Kidney (tissue), 14 donors: Measurements from ENCODE around the gene PDSS2. TPM values are rescaled to one million over a fixed set of nuclear protein-coding genes. Genes with fewer than 3 reads are reported as not detected.

ENCODE experiments used
- DNase-seq, 5 donors: peaks; one replicate each; pipeline ENCODE4 v3.0.0-alpha.2; 2013 to 2020
- FAIRE-seq: peaks from 2 replicates; lab custom pipeline; 2012; peaks lifted over from hg19 to GRCh38; lab: Jason Lieb, UNC
- H3K27ac ChIP-seq, 2 donors: one replicate each; pipeline ENCODE4 v1.7.0; 2013; ENCODE audit warnings: low read depth in 2 of 2, low read length in 2 of 2, inconsistent platforms in 1 of 2
- H3K27me3 ChIP-seq: one replicate; pipeline ENCODE4 v1.7.1; 2013; ENCODE audit warnings: low read length, inconsistent platforms; ENCODE audit not compliant: control insufficient read depth, insufficient read depth
- H3K36me3 ChIP-seq, 3 donors: one replicate each; pipeline versions ENCODE4 v1.7.0 to v1.7.1; 2013; ENCODE audit warnings: low read length in 3 of 3, control low read depth in 1 of 3, inconsistent platforms in 1 of 3; ENCODE audit not compliant: insufficient read depth in 3 of 3, control insufficient read depth in 2 of 3
- H3K4me1 ChIP-seq, 3 donors: one replicate each; pipeline versions ENCODE4 v1.7.0 to v1.7.1; 2013; ENCODE audit warnings: low read length in 3 of 3, inconsistent platforms in 1 of 3, low read depth in 1 of 3; ENCODE audit not compliant: control insufficient read depth in 2 of 3, insufficient read depth in 2 of 3
- H3K4me3 ChIP-seq, 3 donors: one replicate each; pipeline versions ENCODE4 v1.7.0 to v1.8.1; 2013; ENCODE audit warnings: low read length in 3 of 3, control low read depth in 1 of 3, inconsistent platforms in 1 of 3
- H3K9ac ChIP-seq, 3 donors: one replicate each; pipeline versions ENCODE4 v1.7.0 to v1.7.1; 2013; ENCODE audit warnings: low read length in 3 of 3, control low read depth in 1 of 3, inconsistent platforms in 1 of 3
- H3K9me3 ChIP-seq, 3 donors: one replicate each; pipeline versions ENCODE4 v1.7.0 to v1.7.1; 2013; ENCODE audit warnings: low read length in 3 of 3, control low read depth in 1 of 3, inconsistent platforms in 1 of 3; ENCODE audit not compliant: control insufficient read depth in 2 of 3, insufficient read depth in 1 of 3
- intact Hi-C: fragments of 100-400 bp; cut with DNase I; formaldehyde crosslinking; loops from one replicate; pipeline ENCODE4 v1.11.1; 2022
- polyA plus RNA-seq: library from polyadenylated mRNA; stranded (reverse); fragments of 350-450 nt; fragmentation: Illumina TruSeq; extraction: RNeasy Lipid Tissue Mini Kit (QIAGEN cat#74804); gene quantifications from one replicate; pipeline ENCODE4 v1.2.3, GENCODE V29; 2014; ENCODE audit warnings: low read depth, low replicate concordance; ENCODE audit not compliant: insufficient read depth
- total RNA-seq: library from RNA; stranded (reverse); fragmentation: NEBNext Ultra II Directional; extraction: Animal tissue kit (Norgen Biotek cat#: 25700); gene quantifications from one replicate; pipeline ENCODE4 v1.2.1, GENCODE V29; 2021
- TF ChIP-seq, protein P1 (sequence below): IDR thresholded peaks from 3 replicates; pipeline ENCODE4 v1.5.1; 2012; ENCODE audit warnings: mild to moderate bottlenecking, moderate library complexity, borderline replicate concordance; ENCODE audit not compliant: insufficient read depth; ENCODE audit errors: extremely low read depth
- donor health status: control.
- donor health status: control.
- donor health status: control.
- donor health status: control.
- donor health status: control.
- donor health status: DM: yes; HTN: yes; CAD: no.
- donor health status: Normal renal cell carcinoma (clear cell type).

Gene PDSS2
- total and polyA plus RNA-seq, 2 donors from 2014 or later: 16.4 to 20.7 TPM

DNA sequence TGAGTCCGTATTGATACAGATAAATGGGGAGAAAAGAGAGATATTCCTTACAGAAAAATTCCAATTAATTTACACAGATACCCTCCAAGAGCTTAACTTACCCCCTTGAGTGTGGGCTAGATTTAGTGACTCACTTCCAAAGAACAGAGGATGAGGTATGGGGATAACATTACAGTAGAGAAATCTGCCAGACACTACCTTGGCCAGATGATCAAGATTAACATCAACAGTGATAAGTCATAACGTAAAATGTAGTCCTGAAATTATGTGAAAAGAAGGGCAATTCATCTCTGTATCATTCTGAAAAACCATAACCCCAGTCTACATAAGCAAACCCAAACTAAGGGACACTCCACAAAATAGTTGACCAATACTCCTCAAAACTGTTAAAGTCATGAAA is 69.3 kb downstream of the PDSS2 start:
- no peak overlapping the region for H3K4me3 ChIP-seq
- intact Hi-C loops: no loop called here
- H3K4me1 ChIP-seq: peaks cover 0 to 2% (median 0%) of the 10 kb centered on the region in 3 donors
- H3K27me3 ChIP-seq: no peaks in the 10 kb centered on the region
- H3K36me3 ChIP-seq: no peaks in the 10 kb centered on the region
- TF ChIP-seq, protein P1, sequence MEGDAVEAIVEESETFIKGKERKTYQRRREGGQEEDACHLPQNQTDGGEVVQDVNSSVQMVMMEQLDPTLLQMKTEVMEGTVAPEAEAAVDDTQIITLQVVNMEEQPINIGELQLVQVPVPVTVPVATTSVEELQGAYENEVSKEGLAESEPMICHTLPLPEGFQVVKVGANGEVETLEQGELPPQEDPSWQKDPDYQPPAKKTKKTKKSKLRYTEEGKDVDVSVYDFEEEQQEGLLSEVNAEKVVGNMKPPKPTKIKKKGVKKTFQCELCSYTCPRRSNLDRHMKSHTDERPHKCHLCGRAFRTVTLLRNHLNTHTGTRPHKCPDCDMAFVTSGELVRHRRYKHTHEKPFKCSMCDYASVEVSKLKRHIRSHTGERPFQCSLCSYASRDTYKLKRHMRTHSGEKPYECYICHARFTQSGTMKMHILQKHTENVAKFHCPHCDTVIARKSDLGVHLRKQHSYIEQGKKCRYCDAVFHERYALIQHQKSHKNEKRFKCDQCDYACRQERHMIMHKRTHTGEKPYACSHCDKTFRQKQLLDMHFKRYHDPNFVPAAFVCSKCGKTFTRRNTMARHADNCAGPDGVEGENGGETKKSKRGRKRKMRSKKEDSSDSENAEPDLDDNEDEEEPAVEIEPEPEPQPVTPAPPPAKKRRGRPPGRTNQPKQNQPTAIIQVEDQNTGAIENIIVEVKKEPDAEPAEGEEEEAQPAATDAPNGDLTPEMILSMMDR: no peak
- no peak overlapping the region for H3K9ac ChIP-seq
- H3K27ac ChIP-seq: no peak overlapping the region
- no peaks in the 10 kb centered on the region for H3K9me3 ChIP-seq
- no peak for DNase-seq
- no peak for FAIRE-seq

DNA sequence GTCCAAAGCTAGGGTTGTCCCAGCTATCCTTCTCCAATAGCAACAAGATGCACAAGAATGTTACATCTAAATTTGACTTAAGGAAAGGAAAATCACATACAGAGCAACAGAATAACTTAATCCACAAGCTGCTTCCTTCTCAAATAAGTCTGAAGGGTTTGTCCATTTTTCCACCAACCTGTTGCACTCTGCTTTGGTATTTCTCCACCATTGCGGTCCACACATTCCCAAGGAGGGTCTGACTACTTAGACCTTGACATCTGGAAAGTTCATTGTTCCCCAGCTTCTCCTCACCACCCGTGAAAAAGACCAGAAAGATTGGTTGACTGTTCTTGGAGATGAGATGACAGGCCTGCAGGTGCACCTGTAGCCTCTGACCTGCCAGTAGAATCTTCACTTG is 72.5 kb downstream of the PDSS2 start:
- DNase-seq: no peak
- H3K9me3 ChIP-seq: no peaks in the 10 kb centered on the region
- intact Hi-C loops: no loop called here
- H3K27ac ChIP-seq: no peak overlapping the region
- H3K4me3 ChIP-seq: no peak overlapping the region
- H3K36me3 ChIP-seq: no peaks in the 10 kb centered on the region
- H3K27me3 ChIP-seq: no peaks in the 10 kb centered on the region
- TF ChIP-seq, protein P1: no peak
- H3K4me1 ChIP-seq: peaks cover 0 to 2% (median 0%) of the 10 kb centered on the region in 3 donors
- no peak for FAIRE-seq
- H3K9ac ChIP-seq: no peak overlapping the region

DNA sequence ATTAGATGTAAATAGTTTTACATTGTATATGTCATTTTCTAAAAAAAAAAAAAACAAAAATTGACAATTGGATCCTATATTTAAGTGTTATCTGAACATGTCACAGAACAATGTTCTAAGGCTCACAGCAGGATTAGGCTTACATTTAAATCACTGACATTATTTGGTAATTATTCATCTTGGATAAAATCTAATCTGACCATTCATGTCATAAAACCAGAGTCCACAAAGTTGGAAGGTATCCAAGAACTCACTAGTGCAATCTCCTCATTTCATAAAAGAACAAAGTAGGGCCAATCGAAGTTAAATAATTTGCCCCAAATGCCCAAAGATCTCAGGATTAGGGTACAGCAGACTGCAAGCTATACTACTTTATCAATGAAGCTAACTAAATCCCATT is 73.0 kb downstream of the PDSS2 start:
- Histone ChIP-seq H3K27ac (no peak overlapping the region), H3K27me3 (no peaks in the 10 kb centered on the region), H3K9ac (no peak overlapping the region), H3K36me3 (no peaks in the 10 kb centered on the region), H3K9me3 (no peaks in the 10 kb centered on the region), H3K4me1 (peaks cover 0 to 2% (median 0%) of the 10 kb centered on the region in 3 donors), H3K4me3 (no peak overlapping the region)
- no peak for DNase-seq
- TF ChIP-seq, protein P1: no peak
- no peak for FAIRE-seq
- intact Hi-C loops: no loop called here

DNA sequence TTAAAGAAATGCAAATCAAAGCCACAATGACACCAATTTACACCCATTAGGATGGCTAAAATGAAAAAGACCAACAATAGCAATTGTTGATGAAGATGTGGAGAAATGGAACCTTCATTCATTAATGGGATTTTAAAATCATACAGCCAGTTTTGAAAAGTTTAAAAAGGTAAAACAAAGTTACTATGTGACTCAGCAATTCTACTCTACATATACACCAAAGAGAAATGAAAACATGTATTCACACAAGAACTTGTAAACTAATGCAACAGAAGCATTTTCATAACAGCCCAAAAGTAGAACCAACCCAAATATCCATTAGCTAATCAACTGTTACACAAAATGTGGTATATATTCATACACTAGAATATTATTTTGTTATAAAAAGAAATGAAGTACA is 75.7 kb downstream of the PDSS2 start:
- intact Hi-C loops: no loop called here
- Histone ChIP-seq H3K9ac (no peak overlapping the region), H3K36me3 (no peaks in the 10 kb centered on the region), H3K9me3 (peaks cover 0 to 3% (median 0%) of the 10 kb centered on the region in 3 donors), H3K27me3 (no peaks in the 10 kb centered on the region), H3K4me3 (no peak overlapping the region), H3K27ac (no peak overlapping the region), H3K4me1 (peaks cover 0 to 2% (median 0%) of the 10 kb centered on the region in 3 donors)
- TF ChIP-seq, protein P1: no peak
- FAIRE-seq (no peak), DNase-seq (no peak)
